Measurements from ENCODE around the gene CERS2.

GRCh38 chr1:151011154-151011850, 36.7 kb upstream of the CERS2 start:
- no peak for TF ChIP-seq EZH2phosphoT487 (IDR thresholded peaks at IDR 0.05; ENCODE audit: borderline replicate concordance, low read depth, low read length)
- no peak for TF ChIP-seq CTCF (conservative IDR thresholded peaks at IDR 0.05; ENCODE audit: low read length)
